GM23248 (cell line): ENCODE results near the gene TGFB1. TPM values are rescaled to one million over a fixed set of nuclear protein-coding genes. Genes with fewer than 3 reads are reported as not detected.

Experiments used
- DNase-seq: peaks from one replicate; pipeline ENCODE4 v3.0.0-alpha.2; 2015
- H2AFZ ChIP-seq: fragments of 200-600 bp; sonication (generic); 2 replicates; pipeline ENCODE4 v1.6.1; 2016; ENCODE audit warnings: antibody characterized with exemption
- H3F3A ChIP-seq: fragments of 200-600 bp; sonication (generic); 2 replicates; pipeline ENCODE4 v1.6.1; 2016; ENCODE audit warnings: mild to moderate bottlenecking, antibody characterized with exemption, mixed run types; ENCODE audit not compliant: insufficient read depth
- H3K27ac ChIP-seq: fragments of 200-600 bp; sonication (generic); 2 replicates; pipeline ENCODE4 v1.5.1; 2016; ENCODE audit warnings: mild to moderate bottlenecking
- H3K27me3 ChIP-seq: fragments of 200-600 bp; sonication (generic); replicated peaks from 2 replicates; pipeline ENCODE4 v1.6.1; 2016; ENCODE audit warnings: mild to moderate bottlenecking; ENCODE audit not compliant: insufficient read depth
- H3K36me3 ChIP-seq: fragments of 200-600 bp; sonication (generic); 2 replicates; pipeline ENCODE4 v1.6.1; 2016; ENCODE audit warnings: low read depth, mild to moderate bottlenecking
- H3K4me1 ChIP-seq: fragments of 200-600 bp; sonication (generic); 2 replicates; pipeline ENCODE4 v1.6.1; 2016; ENCODE audit warnings: mild to moderate bottlenecking; ENCODE audit not compliant: insufficient read depth
- H3K4me2 ChIP-seq: fragments of 200-600 bp; sonication (generic); one replicate; pipeline ENCODE4 v1.6.1; 2016; ENCODE audit warnings: mild to moderate bottlenecking; ENCODE audit not compliant: unreplicated experiment
- H3K4me3 ChIP-seq: fragments of 200-600 bp; sonication (generic); 2 replicates; pipeline ENCODE4 v1.5.1; 2016; ENCODE audit warnings: mild to moderate bottlenecking
- H3K79me2 ChIP-seq: fragments of 200-600 bp; sonication (generic); 2 replicates; pipeline ENCODE4 v1.6.1; 2016; ENCODE audit warnings: mild to moderate bottlenecking; ENCODE audit not compliant: insufficient read depth
- H3K9ac ChIP-seq: fragments of 200-600 bp; sonication (generic); 2 replicates; pipeline ENCODE4 v1.6.1; 2016; ENCODE audit warnings: mild to moderate bottlenecking
- H3K9me2 ChIP-seq: fragments of 200-600 bp; sonication (generic); 2 replicates; pipeline ENCODE4 v1.6.1; 2016; ENCODE audit warnings: mixed run types, mild to moderate bottlenecking, moderate library complexity; ENCODE audit not compliant: insufficient read depth
- H3K9me3 ChIP-seq: fragments of 200-600 bp; sonication (generic); one replicate; pipeline ENCODE4 v1.6.1; 2017; ENCODE audit warnings: low read depth
- H4K20me1 ChIP-seq: fragments of 200-600 bp; sonication (generic); 2 replicates; pipeline ENCODE4 v1.6.0; 2016; ENCODE audit not compliant: insufficient read depth
- EZH2 ChIP-seq: fragments of 200-600 bp; sonication (generic); IDR thresholded peaks from 2 replicates; pipeline ENCODE4 v1.6.1; 2018; ENCODE audit warnings: antibody characterized with exemption, mild to moderate bottlenecking; ENCODE audit not compliant: insufficient read depth, poor library complexity, severe bottlenecking
- EZH2phosphoT487 ChIP-seq: fragments of 200-600 bp; sonication (generic); IDR thresholded peaks from 2 replicates; pipeline ENCODE4 v1.6.1; 2018; ENCODE audit warnings: antibody characterized with exemption, moderate library complexity, mild to moderate bottlenecking, low read depth; ENCODE audit not compliant: insufficient read depth
- WGBS, 2 experiments: methylation state at CpG; one replicate each; pipeline ENCODE4 v1.1.6; 2015 to 2017; ENCODE audit warnings: low lambda C conversion rate in 2 of 2, low coverage in 1 of 2; ENCODE audit errors: missing lambda C conversion rate in 2 of 2; 5-methylcytosine and 5-hydroxymethylcytosine counted together
- in situ Hi-C: fragments of 300-500 bp; cut with MboI; formaldehyde crosslinking; loops from 2 replicates; pipeline ENCODE4 v1.15.0; 2020
- polyA plus RNA-seq: library from polyadenylated mRNA; unstranded; fragments of >200 nt; fragmentation: Nextera tagmentation; extraction: Ambion mirVana; gene quantifications from 2 replicates; pipeline ENCODE4 v1.2.1, GENCODE V29; 2016
- total RNA-seq: library from RNA; depleted of rRNA; stranded (reverse); fragments of >200 nt; shearing (Covaris generic); gene quantifications from 2 replicates; pipeline ENCODE4 v1.2.3, GENCODE V29; 2014

TGFB1 gene
- total and polyA plus RNA-seq, 2 experiments from 2014 or later = 12.4 to 21.4 TPM

DNA sequence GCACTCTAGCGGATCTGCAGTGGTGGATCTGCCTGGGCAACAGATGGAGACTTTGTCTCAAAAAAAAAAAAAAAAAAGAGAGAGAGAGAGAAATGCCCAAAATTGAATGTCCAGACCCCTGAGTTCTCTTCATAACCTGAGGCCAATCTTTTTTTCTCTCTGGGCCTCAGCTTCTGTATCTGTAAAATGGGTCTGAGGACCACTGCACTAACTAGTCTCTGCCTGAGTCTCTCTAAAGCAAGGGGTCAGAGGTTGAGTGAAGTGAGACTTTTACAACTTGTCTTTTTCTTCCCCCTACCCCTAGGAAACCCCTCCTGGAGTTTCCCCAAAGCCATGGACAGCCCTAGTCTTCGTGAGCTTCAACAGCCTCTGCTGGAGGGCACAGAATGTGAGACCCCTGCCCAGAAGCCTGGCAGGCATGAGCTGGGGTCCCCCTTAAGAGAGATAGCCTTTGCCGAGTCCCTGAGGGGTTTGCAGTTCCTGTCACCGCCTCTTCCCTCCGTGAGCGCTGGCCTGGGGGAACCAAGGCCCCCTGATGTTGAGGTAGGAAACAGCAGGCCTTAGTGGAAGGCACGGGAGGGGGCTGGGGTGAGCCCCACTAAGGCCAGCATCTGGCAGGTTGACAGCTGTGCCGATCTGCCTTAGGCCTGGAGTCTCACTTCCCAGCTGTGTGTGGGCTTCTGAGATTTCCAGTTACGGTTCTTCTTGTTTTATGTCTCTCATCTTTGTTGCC lies 24.4 kb upstream of the TGFB1 start:
- no peak for DNase-seq
- in situ Hi-C loops = no loop called here

DNA sequence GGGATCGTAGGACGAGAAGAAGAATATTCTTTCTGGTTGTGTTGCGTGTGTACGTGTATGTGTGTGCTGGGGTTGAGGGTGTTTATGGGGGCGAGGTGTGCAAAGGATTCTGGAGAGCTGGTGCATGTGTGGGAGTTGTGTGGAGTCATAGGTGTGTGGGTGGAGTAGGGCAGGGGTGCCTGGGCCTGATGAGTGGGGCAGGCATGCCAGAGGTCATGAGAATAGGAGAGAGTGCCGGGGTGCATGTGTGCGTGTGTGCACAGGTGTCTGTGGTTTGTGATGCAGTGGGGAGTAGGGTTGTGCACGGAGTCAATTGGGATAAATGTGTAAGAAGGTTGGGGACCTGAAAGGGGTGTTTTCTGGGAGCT lies 23.3 kb upstream of the TGFB1 start:
- H2AFZ ChIP-seq = peak overlapping the region; percentile 89
- 59 to 60% methylated on average over 8 of the region's 8 CpGs for WGBS, 2 experiments
- H3F3A ChIP-seq = peaks cover 9% of the 10 kb centered on the region; the same call in 1 of the 2 replicates
- peak overlapping the region; percentile 98 for H3K4me2 ChIP-seq
- peaks cover 16% of the 10 kb centered on the region for H3K4me1 ChIP-seq
- TF ChIP-seq EZH2phosphoT487 (no peak), EZH2 (no peak)
- peak; percentile 29 for DNase-seq
- peak overlapping the region; percentile 84 for H3K9ac ChIP-seq
- in situ Hi-C loops = no loop called here
- H3K27me3 ChIP-seq = no peaks in the 10 kb centered on the region
- H4K20me1 ChIP-seq = no peaks in the 10 kb centered on the region
- H3K9me2 ChIP-seq = no peaks in the 10 kb centered on the region
- no peaks in the 10 kb centered on the region for H3K9me3 ChIP-seq
- H3K4me3 ChIP-seq = peak overlapping the region; percentile 94
- H3K27ac ChIP-seq = no peak overlapping the region
- no peaks in the 10 kb centered on the region for H3K36me3 ChIP-seq
- H3K79me2 ChIP-seq = peaks cover 15% of the 10 kb centered on the region

More for the DNA sequence above, 24.4 kb upstream of the TGFB1 start:
- H4K20me1 ChIP-seq = no peaks in the 10 kb centered on the region
- H3K4me3 ChIP-seq = no peak overlapping the region
- WGBS, 2 experiments = 79 to 80% methylated on average over 9 of the region's 9 CpGs
- TF ChIP-seq EZH2phosphoT487 = no peak
- TF ChIP-seq EZH2 = no peak
- H3K27me3 ChIP-seq = no peaks in the 10 kb centered on the region
- no peak overlapping the region for H2AFZ ChIP-seq
- peaks cover 16% of the 10 kb centered on the region for H3K4me1 ChIP-seq
- peaks cover 7% of the 10 kb centered on the region for H3K79me2 ChIP-seq
- peaks cover 9% of the 10 kb centered on the region; the same call in 1 of the 2 replicates for H3F3A ChIP-seq
- no peak overlapping the region for H3K9ac ChIP-seq
- no peaks in the 10 kb centered on the region for H3K9me2 ChIP-seq
- H3K36me3 ChIP-seq = no peaks in the 10 kb centered on the region
- no peak overlapping the region for H3K27ac ChIP-seq
- no peak overlapping the region for H3K4me2 ChIP-seq
- no peaks in the 10 kb centered on the region for H3K9me3 ChIP-seq

DNA sequence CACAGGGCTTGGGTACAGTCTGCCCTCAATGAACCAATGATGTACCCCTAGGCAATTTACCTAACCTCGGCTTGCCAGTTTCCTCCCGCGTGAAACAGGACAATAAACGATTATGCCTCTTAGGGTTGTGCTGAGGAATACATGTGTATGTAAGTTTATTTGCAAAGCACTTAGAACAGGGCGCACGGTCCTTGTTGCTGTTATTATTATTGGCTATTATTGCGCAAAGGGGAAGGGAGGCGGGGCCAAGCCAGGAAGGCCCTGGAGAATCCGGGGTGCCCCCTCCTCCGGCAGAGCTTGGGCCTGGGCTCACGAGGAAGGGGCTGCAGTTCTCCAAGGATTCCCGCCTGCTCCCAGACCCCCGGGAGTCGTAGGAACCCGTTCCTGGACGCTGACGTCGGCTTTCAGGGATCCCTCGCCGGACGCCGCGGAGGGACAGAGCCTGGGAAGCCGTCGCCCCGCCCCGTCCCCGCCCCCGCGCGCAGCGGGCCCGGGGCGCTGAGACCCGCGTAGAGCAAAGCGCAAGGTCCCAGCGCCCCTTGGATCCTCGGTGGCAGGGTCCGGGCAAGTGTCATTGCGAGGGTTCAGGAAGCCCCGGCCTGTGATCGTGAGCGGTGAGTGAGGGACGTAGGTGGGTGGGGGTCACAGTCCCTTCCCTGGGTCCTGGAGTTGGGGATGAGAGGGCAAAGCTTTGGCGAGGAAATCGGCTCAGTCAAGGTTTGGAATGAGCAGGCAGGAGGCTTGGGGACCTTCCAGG lies 22.7 kb upstream of the TGFB1 start, which contains the start of gene TMEM91:
Gene TMEM91 (plus strand): TSS at position 293 of the 757 bp plus-strand sequence. CDS start 1,777 bp downstream, outside the sequence.
- peak within 1 kb of the TSS; percentile 84 for H3K9ac ChIP-seq
- no peaks in the 10 kb centered on the region for H3K36me3 ChIP-seq
- peak within 1 kb of the TSS; percentile 89 for H2AFZ ChIP-seq
- no peaks in the 10 kb centered on the region for H3K9me2 ChIP-seq
- DNase-seq = peak; percentile 63
- no peaks in the 10 kb centered on the region for H4K20me1 ChIP-seq
- H3K79me2 ChIP-seq = peaks cover 15% of the 10 kb centered on the region
- H3K4me1 ChIP-seq = peaks cover 16% of the 10 kb centered on the region
- no peak for TF ChIP-seq EZH2phosphoT487
- TF ChIP-seq EZH2 = no peak
- in situ Hi-C loops = no loop called here
- H3F3A ChIP-seq = peaks cover 9% of the 10 kb centered on the region; the same call in 1 of the 2 replicates
- H3K4me3 ChIP-seq = peak within 1 kb of the TSS; percentile 94
- no peaks in the 10 kb centered on the region for H3K9me3 ChIP-seq
- 1 to 2% methylated on average over 32 to 44 of the region's 47 CpGs for WGBS, 2 experiments
- no peak within 1 kb of the TSS for H3K27ac ChIP-seq
- peak within 1 kb of the TSS; percentile 98 for H3K4me2 ChIP-seq
- no peaks in the 10 kb centered on the region for H3K27me3 ChIP-seq

DNA sequence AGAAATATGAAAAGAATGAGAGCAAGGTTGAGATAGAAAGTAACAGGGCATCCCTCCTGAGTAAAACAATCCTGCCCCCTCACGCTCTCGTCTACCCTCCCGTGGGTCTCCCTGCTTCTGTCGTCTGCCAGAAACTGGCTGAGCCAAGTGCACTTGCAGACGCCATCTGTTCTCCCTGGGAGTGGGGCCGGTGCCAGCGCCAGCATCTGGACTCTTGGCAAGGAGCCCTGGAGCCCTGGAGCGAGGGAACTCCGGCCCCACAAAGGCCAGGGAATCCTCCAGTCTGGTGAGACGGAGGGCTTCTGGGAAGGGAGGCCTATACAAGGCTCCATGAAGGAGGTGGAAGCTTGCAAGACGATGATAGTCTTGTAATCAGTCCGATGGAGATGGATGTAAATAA lies 20.3 kb upstream of the TGFB1 start:
- H3K4me1 ChIP-seq = peaks cover 16% of the 10 kb centered on the region

More for the DNA sequence above, 20.3 kb upstream of the TGFB1 start:
- 0 out of 2 replicates have a peak, but pooled peaks cover 4% of the 10 kb centered on the region for H3F3A ChIP-seq
- H3K27me3 ChIP-seq = no peaks in the 10 kb centered on the region
- no peaks in the 10 kb centered on the region for H3K36me3 ChIP-seq
- H3K79me2 ChIP-seq = peaks cover 29% of the 10 kb centered on the region
- 9 to 15% methylated on average over 12 of the region's 12 CpGs for WGBS, 2 experiments
- in situ Hi-C loops = no loop called here
- no peaks in the 10 kb centered on the region for H3K9me2 ChIP-seq
- no peak overlapping the region for H2AFZ ChIP-seq
- DNase-seq = peak; percentile 85
- no peak overlapping the region for H3K27ac ChIP-seq
- H3K9ac ChIP-seq = no peak overlapping the region
- no peaks in the 10 kb centered on the region for H3K9me3 ChIP-seq
- no peak overlapping the region for H3K4me2 ChIP-seq
- TF ChIP-seq EZH2phosphoT487 (no peak), EZH2 (no peak)
- no peak overlapping the region for H3K4me3 ChIP-seq
- H4K20me1 ChIP-seq = no peaks in the 10 kb centered on the region
